Measurements from ENCODE around the gene TBC1D9.
"Not testable (repeated sequence)": the region's sequence is repeated elsewhere in the genome, so short reads cannot be mapped to it uniquely, and the experiment has no call there.

Gene TBC1D9

DNA sequence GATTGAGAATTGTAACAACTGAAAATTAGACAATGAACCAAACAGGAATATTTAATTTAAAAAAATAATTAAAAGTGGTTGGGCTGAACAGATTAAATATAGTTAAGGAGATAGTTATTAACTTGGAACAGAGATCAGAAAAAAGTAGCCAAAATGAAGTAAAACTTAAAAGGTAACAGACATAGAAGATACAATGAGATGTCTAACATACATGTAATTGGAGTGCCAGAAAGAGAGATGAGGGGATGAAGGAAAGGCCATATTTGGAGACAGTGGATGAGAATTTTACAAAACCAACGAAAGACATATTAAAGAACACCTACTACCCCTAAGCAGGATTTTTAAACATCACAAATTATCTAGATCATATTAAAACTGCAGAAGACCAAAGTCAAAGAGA, 8.0 kb downstream of the TBC1D9 start:
- Histone ChIP-seq H3K4me2 (ENCODE audit: low read length) (no peak overlapping the region), H3K4me1 (ENCODE audit: control insufficient read depth, low read length) (peaks cover 14% of the 10 kb centered on the region), H3K9me2 (replicated peaks; ENCODE audit: control insufficient read depth, low read length) (no peaks in the 10 kb centered on the region), H3K79me2 (ENCODE audit: control insufficient read depth, low read length) (no peaks in the 10 kb centered on the region), H3K4me3 (ENCODE audit: low read length) (no peak overlapping the region), H4K20me1 (ENCODE audit: control insufficient read depth, insufficient read depth, low read depth, low read length) (no peaks in the 10 kb centered on the region), H3K27me3 (ENCODE audit: control insufficient read depth, low read length) (no peaks in the 10 kb centered on the region), H3K27ac (ENCODE audit: low read depth, low read length) (no peak overlapping the region), H3K9me3 (ENCODE audit: control insufficient read depth, insufficient read depth, low read length) (peaks cover 6% of the 10 kb centered on the region; the same call in 1 of the 2 replicates), H3K36me3 (ENCODE audit: control insufficient read depth, low read length) (no peaks in the 10 kb centered on the region), H3F3A (ENCODE audit: control insufficient read depth, insufficient read depth) (peaks cover 8% of the 10 kb centered on the region; the same call in 1 of the 2 replicates)
- TF ChIP-seq EZH2phosphoT487 (IDR thresholded peaks at IDR 0.05; ENCODE audit: borderline replicate concordance, low read length), result no peak
- TF ChIP-seq, protein P1, sequence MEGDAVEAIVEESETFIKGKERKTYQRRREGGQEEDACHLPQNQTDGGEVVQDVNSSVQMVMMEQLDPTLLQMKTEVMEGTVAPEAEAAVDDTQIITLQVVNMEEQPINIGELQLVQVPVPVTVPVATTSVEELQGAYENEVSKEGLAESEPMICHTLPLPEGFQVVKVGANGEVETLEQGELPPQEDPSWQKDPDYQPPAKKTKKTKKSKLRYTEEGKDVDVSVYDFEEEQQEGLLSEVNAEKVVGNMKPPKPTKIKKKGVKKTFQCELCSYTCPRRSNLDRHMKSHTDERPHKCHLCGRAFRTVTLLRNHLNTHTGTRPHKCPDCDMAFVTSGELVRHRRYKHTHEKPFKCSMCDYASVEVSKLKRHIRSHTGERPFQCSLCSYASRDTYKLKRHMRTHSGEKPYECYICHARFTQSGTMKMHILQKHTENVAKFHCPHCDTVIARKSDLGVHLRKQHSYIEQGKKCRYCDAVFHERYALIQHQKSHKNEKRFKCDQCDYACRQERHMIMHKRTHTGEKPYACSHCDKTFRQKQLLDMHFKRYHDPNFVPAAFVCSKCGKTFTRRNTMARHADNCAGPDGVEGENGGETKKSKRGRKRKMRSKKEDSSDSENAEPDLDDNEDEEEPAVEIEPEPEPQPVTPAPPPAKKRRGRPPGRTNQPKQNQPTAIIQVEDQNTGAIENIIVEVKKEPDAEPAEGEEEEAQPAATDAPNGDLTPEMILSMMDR (IDR thresholded peaks at IDR 0.05; ENCODE audit: low read depth, low read length, poor library complexity, severe bottlenecking), result no peak

DNA sequence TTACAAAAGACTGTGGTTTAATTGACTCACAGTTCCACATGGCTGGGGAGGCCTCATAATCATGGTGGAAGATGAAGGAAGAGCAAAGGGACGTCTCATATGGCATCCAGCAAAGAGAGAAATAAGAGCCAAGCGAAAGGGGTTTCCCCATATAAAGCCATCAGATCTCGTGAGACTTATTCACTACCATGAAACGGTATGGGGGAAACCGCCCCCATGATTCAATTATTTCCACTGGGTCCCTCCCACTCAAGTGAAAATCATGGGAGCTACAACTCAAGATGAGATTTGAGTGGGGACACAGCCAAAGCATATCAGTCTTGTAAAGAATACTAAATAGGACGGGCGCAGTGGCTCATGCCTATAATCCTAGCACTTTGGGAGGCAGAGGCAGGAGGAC, 9.6 kb downstream of the TBC1D9 start:
- H3K4me3 ChIP-seq (ENCODE audit: low read length); H3K27me3 ChIP-seq (ENCODE audit: control insufficient read depth, low read length); H3K36me3 ChIP-seq (ENCODE audit: control insufficient read depth, low read length); H3K9me3 ChIP-seq (ENCODE audit: control insufficient read depth, insufficient read depth, low read length); H3K9me2 ChIP-seq (replicated peaks; ENCODE audit: control insufficient read depth, low read length); H3K79me2 ChIP-seq (ENCODE audit: control insufficient read depth, low read length); H4K20me1 ChIP-seq (ENCODE audit: control insufficient read depth, insufficient read depth, low read depth, low read length); H3K27ac ChIP-seq (ENCODE audit: low read depth, low read length); H3K4me2 ChIP-seq (ENCODE audit: low read length): not testable (repeated sequence)
- Histone ChIP-seq H3K4me1 (ENCODE audit: control insufficient read depth, low read length) (peaks cover 30% of the 10 kb centered on the region), H3F3A (ENCODE audit: control insufficient read depth, insufficient read depth) (peaks cover 15% of the 10 kb centered on the region)

DNA sequence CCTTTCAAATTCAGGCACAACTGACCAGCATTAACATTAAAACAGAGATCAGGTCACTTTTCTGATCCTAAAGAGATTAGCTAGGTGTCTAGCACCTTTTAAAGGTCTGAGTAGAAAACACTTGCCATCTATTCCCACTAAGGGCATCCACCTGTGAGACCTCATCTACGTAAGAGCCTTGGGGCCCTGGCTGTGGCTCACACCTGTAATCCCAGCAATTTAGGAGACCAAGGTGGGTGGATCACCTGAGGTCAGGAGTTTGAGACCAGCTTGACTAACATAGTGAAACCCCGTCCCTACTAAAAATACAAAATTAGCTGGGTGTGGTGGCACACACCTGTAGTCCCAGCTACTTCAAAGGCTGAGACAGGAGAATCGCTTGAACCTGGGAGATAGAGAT, 11.8 kb downstream of the TBC1D9 start:
- peaks cover 8% of the 10 kb centered on the region for H3F3A ChIP-seq (ENCODE audit: control insufficient read depth, insufficient read depth)
- no peaks in the 10 kb centered on the region for H3K36me3 ChIP-seq (ENCODE audit: control insufficient read depth, low read length)
- TF ChIP-seq, protein P1 (IDR thresholded peaks at IDR 0.05; ENCODE audit: low read depth, low read length, poor library complexity, severe bottlenecking), result no peak
- no peak for TF ChIP-seq EZH2phosphoT487 (IDR thresholded peaks at IDR 0.05; ENCODE audit: borderline replicate concordance, low read length)
- H3K4me3 ChIP-seq (ENCODE audit: low read length), result no peak overlapping the region
- H3K4me1 ChIP-seq (ENCODE audit: control insufficient read depth, low read length), result peaks cover 30% of the 10 kb centered on the region
- H3K27ac ChIP-seq (ENCODE audit: low read depth, low read length), result no peak overlapping the region
- H3K9me3 ChIP-seq (ENCODE audit: control insufficient read depth, insufficient read depth, low read length), result peaks cover 6% of the 10 kb centered on the region; the same call in 1 of the 2 replicates
- H3K4me2 ChIP-seq (ENCODE audit: low read length), result no peak overlapping the region
- H3K27me3 ChIP-seq (ENCODE audit: control insufficient read depth, low read length), result no peaks in the 10 kb centered on the region
- no peaks in the 10 kb centered on the region for H3K79me2 ChIP-seq (ENCODE audit: control insufficient read depth, low read length)
- no peaks in the 10 kb centered on the region for H3K9me2 ChIP-seq (replicated peaks; ENCODE audit: control insufficient read depth, low read length)
- H4K20me1 ChIP-seq (ENCODE audit: control insufficient read depth, insufficient read depth, low read depth, low read length), result no peaks in the 10 kb centered on the region

DNA sequence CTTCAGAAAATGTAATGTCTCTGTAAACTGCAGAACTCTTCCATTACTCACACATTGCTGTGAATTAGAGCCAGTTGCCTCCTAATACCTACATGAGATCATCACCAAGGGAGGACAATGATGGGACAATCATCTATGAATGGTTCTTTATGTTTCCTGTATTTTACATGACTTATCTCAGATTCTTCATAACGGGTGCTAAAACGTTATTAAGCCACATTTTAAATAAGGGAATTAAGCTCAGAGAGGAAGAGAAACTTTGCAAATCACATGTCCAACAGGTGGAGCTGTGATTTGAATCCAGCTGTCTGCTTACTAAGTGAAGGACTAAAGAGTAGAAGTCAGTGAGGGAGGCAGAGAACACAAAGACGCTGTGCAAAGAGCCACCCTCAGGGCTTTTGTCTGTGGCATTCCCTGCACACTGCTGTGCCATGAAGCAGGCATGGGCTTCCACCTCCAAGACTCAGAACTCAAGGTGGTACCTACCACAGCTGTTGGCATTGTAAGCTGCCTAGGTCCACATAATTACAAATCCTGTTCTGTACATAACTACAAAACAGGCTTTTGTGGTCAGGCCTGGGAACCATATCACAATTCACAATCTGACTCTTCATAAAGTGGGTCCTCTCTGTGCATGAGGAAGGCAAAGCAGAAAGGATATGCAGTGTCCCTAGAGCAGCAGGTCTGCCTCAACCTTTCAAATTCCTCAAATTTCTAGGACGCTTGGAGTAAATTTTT, 12.8 kb downstream of the TBC1D9 start:
- H3K9me2 ChIP-seq (replicated peaks; ENCODE audit: control insufficient read depth, low read length), result no peaks in the 10 kb centered on the region
- H4K20me1 ChIP-seq (ENCODE audit: control insufficient read depth, insufficient read depth, low read depth, low read length), result no peaks in the 10 kb centered on the region
- TF ChIP-seq, protein P1 (IDR thresholded peaks at IDR 0.05; ENCODE audit: low read depth, low read length, poor library complexity, severe bottlenecking), result peak; percentile 70
- TF ChIP-seq EZH2phosphoT487 (IDR thresholded peaks at IDR 0.05; ENCODE audit: borderline replicate concordance, low read length), result no peak
- peaks cover 8% of the 10 kb centered on the region for H3F3A ChIP-seq (ENCODE audit: control insufficient read depth, insufficient read depth)
- H3K4me3 ChIP-seq (ENCODE audit: low read length), result peak overlapping the region; percentile 59
- no peaks in the 10 kb centered on the region for H3K79me2 ChIP-seq (ENCODE audit: control insufficient read depth, low read length)
- H3K36me3 ChIP-seq (ENCODE audit: control insufficient read depth, low read length), result no peaks in the 10 kb centered on the region
- H3K27me3 ChIP-seq (ENCODE audit: control insufficient read depth, low read length), result no peaks in the 10 kb centered on the region
- peak overlapping the region; percentile 66 for H3K27ac ChIP-seq (ENCODE audit: low read depth, low read length)
- H3K9me3 ChIP-seq (ENCODE audit: control insufficient read depth, insufficient read depth, low read length), result peaks cover 2% of the 10 kb centered on the region; the same call in 1 of the 2 replicates
- H3K4me2 ChIP-seq (ENCODE audit: low read length), result peak overlapping the region; percentile 82
- peaks cover 30% of the 10 kb centered on the region for H3K4me1 ChIP-seq (ENCODE audit: control insufficient read depth, low read length)

Data from DOHH2 (cell line).